ENCODE measurements around the gene SMYD5. TPM values are rescaled to one million over a fixed set of nuclear protein-coding genes. Genes with fewer than 3 reads are reported as not detected.
"Not testable (repeated sequence)": the region's sequence is repeated elsewhere in the genome, so short reads cannot be mapped to it uniquely, and the experiment has no call there.

SMYD5 gene
- total RNA-seq, 1 donor from 2014 or later = 30.3 TPM

DNA sequence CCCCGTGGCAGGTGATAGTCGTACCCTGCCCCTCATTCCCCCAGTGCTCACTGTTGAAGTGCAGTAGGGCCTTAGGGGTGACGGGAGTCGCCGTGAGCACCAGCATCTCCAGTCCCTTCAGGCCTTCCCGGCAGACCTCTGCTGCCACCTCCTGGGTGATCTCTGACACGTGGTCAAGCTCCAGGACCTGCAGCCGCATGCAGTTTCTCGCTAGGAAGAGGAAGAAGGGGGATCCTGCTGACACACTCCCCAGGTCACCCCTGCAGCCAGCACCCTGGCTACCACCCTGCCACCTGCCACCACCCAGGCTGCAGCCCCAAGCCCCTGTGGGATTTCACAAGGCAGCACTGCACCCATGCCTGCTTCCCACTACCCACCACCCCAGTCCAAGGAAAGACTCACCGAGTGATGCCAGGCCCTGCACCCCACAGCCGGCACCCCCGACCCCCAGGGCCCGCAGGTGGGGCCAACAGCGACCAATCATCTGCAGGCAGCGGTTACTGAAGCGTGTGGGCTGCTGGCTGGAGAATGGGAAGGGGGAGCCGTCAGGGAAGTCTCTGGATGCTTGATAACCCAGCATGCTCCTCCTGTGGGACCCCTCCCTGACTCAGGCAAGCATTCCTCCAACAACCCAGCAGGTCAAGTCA, 46.4 kb downstream of the SMYD5 start:
- Mint-ChIP-seq H3K27me3 (no peaks in the 10 kb centered on the region), H3K4me1 (ENCODE audit: unreplicated experiment) (no peaks in the 10 kb centered on the region), H3K36me3 (no peaks in the 10 kb centered on the region), H3K9me3 (no peaks in the 10 kb centered on the region), H3K27ac (no peak overlapping the region), H3K4me3 (no peak overlapping the region)
- DNase-seq (ENCODE audit: extremely low spot score, unreplicated experiment) = no peak
- TF ChIP-seq CTCF (conservative IDR thresholded peaks at IDR 0.05) = peak; percentile 64

DNA sequence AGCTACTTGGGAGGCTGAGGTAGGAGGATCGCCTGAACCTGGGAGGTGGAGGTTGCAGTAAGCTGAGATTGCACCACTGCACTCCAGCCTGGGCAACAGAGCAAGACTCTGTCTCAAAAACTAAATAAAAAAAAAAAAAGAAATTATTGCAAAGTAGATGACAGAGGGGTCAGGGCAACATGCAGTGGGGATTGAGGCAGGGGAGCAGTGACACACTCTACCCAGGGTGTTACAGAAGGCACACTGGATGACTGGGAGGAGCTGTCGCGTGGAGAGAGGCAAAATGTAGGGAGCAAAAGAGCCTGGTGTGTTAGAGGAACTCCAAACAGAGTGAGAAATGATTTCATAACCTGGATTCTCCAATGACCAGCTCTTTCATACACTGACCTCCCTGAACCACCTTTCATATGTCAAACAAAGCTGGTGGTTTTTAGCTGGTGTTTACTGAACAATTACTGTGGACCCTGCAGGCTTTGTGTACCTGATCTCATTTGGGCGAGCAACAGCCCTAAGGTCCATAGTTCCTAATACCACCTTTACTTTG, 48.1 kb downstream of the SMYD5 start:
- H3K36me3 Mint-ChIP-seq = peaks cover 4% of the 10 kb centered on the region
- DNase-seq (ENCODE audit: extremely low spot score, unreplicated experiment) = no peak
- H3K9me3 Mint-ChIP-seq = no peaks in the 10 kb centered on the region
- no peaks in the 10 kb centered on the region for H3K4me1 Mint-ChIP-seq (ENCODE audit: unreplicated experiment)
- TF ChIP-seq CTCF (conservative IDR thresholded peaks at IDR 0.05) = no peak
- no peak overlapping the region for H3K4me3 Mint-ChIP-seq
- no peak overlapping the region for H3K27ac Mint-ChIP-seq
- H3K27me3 Mint-ChIP-seq = peaks cover 7% of the 10 kb centered on the region

- not testable (repeated sequence) for H3K27ac Mint-ChIP-seq; H3K4me1 Mint-ChIP-seq (ENCODE audit: unreplicated experiment); H3K4me3 Mint-ChIP-seq; H3K36me3 Mint-ChIP-seq; H3K9me3 Mint-ChIP-seq; DNase-seq (ENCODE audit: extremely low spot score, unreplicated experiment)
- H3K27me3 Mint-ChIP-seq = peaks cover 13% of the 10 kb centered on the region
These were observed 48.8 kb downstream of the SMYD5 start for GRCh38 chr2:73262691-73263429.

GRCh38 chr2:73263540-73264331, 49.7 kb downstream of the SMYD5 start:
- Mint-ChIP-seq H3K27ac (no peak overlapping the region), H3K9me3 (no peaks in the 10 kb centered on the region), H3K36me3 (peaks cover 4% of the 10 kb centered on the region), H3K27me3 (peaks cover 22% of the 10 kb centered on the region), H3K4me3 (no peak overlapping the region), H3K4me1 (ENCODE audit: unreplicated experiment) (no peaks in the 10 kb centered on the region)
- no peak for TF ChIP-seq CTCF (conservative IDR thresholded peaks at IDR 0.05)
- DNase-seq (ENCODE audit: extremely low spot score, unreplicated experiment) = no peak

GRCh38 chr2:73264332-73264606, 50.2 kb downstream of the SMYD5 start:
- Mint-ChIP-seq H3K36me3 (peaks cover 4% of the 10 kb centered on the region), H3K4me1 (ENCODE audit: unreplicated experiment) (no peaks in the 10 kb centered on the region), H3K9me3 (no peaks in the 10 kb centered on the region), H3K27me3 (peaks cover 23% of the 10 kb centered on the region), H3K27ac (no peak overlapping the region), H3K4me3 (no peak overlapping the region)
- TF ChIP-seq CTCF (conservative IDR thresholded peaks at IDR 0.05) = no peak
- DNase-seq (ENCODE audit: extremely low spot score, unreplicated experiment) = no peak

- Mint-ChIP-seq H3K4me1 (ENCODE audit: unreplicated experiment) (no peaks in the 10 kb centered on the region), H3K27me3 (peaks cover 25% of the 10 kb centered on the region), H3K27ac (no peak overlapping the region), H3K36me3 (peaks cover 4% of the 10 kb centered on the region), H3K9me3 (no peaks in the 10 kb centered on the region), H3K4me3 (no peak overlapping the region)
- no peak for TF ChIP-seq CTCF (conservative IDR thresholded peaks at IDR 0.05)
- no peak for DNase-seq (ENCODE audit: extremely low spot score, unreplicated experiment)
These were observed 50.7 kb downstream of the SMYD5 start for GRCh38 chr2:73264783-73265182.

All from type B pancreatic cell (in vitro differentiated cells).